Ramos (cell line): ENCODE results near the gene MYO3B.

Experiments
- in situ Hi-C: fragments of 300-500 bp; cut with MboI; formaldehyde crosslinking; loops from one replicate; pipeline ENCODE4 v1.14.3; 2022; ENCODE audit warnings: low sequenced_read_pairs; ENCODE audit not compliant: unreplicated experiment

Gene MYO3B

GRCh38 chr2:170288859-170289258 is 110.9 kb downstream of the MYO3B start:
- in situ Hi-C loops = no loop called here

- in situ Hi-C loops = no loop called here
Measured at GRCh38 chr2:170291474-170291873, 113.5 kb downstream of the MYO3B start.

- in situ Hi-C loops = no loop called here
Measured at GRCh38 chr2:170292415-170292814, 114.5 kb downstream of the MYO3B start.

GRCh38 chr2:170297496-170297895 is 119.5 kb downstream of the MYO3B start:
- in situ Hi-C loops = no loop called here

GRCh38 chr2:170298115-170298514 is 120.2 kb downstream of the MYO3B start:
- in situ Hi-C loops = no loop called here

- in situ Hi-C loops = no loop called here
Measured at GRCh38 chr2:170298861-170299429, 121.0 kb downstream of the MYO3B start.

GRCh38 chr2:170300993-170301392 is 123.0 kb downstream of the MYO3B start:
- in situ Hi-C loops = no loop called here

- in situ Hi-C loops = no loop called here
Measured at GRCh38 chr2:170301626-170302025, 123.7 kb downstream of the MYO3B start.

- in situ Hi-C loops = no loop called here
Measured at GRCh38 chr2:170305711-170306110, 127.8 kb downstream of the MYO3B start.

- in situ Hi-C loops = no loop called here
Measured at GRCh38 chr2:170306293-170306873, 128.4 kb downstream of the MYO3B start.

- in situ Hi-C loops = no loop called here
Measured at GRCh38 chr2:170307052-170307451, 129.1 kb downstream of the MYO3B start.

- in situ Hi-C loops = no loop called here
Measured at GRCh38 chr2:170307555-170308351, 129.8 kb downstream of the MYO3B start.

- in situ Hi-C loops = no loop called here
Measured at GRCh38 chr2:170310876-170311502, 133.0 kb downstream of the MYO3B start.

GRCh38 chr2:170313347-170313991 is 135.5 kb downstream of the MYO3B start:
- in situ Hi-C loops = no loop called here

- in situ Hi-C loops = no loop called here
Measured at GRCh38 chr2:170313992-170314348, 136.0 kb downstream of the MYO3B start.

GRCh38 chr2:170314744-170315447 is 136.9 kb downstream of the MYO3B start:
- in situ Hi-C loops = no loop called here

GRCh38 chr2:170320948-170321347 is 143.0 kb downstream of the MYO3B start:
- in situ Hi-C loops = no loop called here

GRCh38 chr2:170321526-170321925 is 143.6 kb downstream of the MYO3B start:
- in situ Hi-C loops = no loop called here

- in situ Hi-C loops = no loop called here
Measured at GRCh38 chr2:170322140-170322766, 144.3 kb downstream of the MYO3B start.

- in situ Hi-C loops = no loop called here
Measured at GRCh38 chr2:170323743-170324142, 145.8 kb downstream of the MYO3B start.
